IgD-negative memory B cell (primary cell): ENCODE data around the gene GGA2. TPM values are rescaled to one million over a fixed set of nuclear protein-coding genes. Genes with fewer than 3 reads are reported as not detected.

ENCODE experiments used
- H3K27ac Mint-ChIP-seq, 3 donors: one replicate each; pipeline ENCODE4 v1.8.0; 2020 to 2022; ENCODE audit warnings: mild to moderate bottlenecking in 3 of 3, mixed read lengths in 3 of 3, moderate library complexity in 1 of 3
- H3K27me3 Mint-ChIP-seq: one replicate; pipeline ENCODE4 v1.8.0; 2021; ENCODE audit warnings: mixed read lengths
- H3K36me3 Mint-ChIP-seq: one replicate; pipeline ENCODE4 v1.8.0; 2020; ENCODE audit warnings: mild to moderate bottlenecking, mixed read lengths
- H3K4me1 Mint-ChIP-seq, 3 donors: one replicate each; pipeline ENCODE4 v1.8.0; 2020 to 2022; ENCODE audit warnings: mixed read lengths in 3 of 3, mild to moderate bottlenecking in 1 of 3
- H3K4me3 Mint-ChIP-seq, 4 donors: one replicate each; pipeline ENCODE4 v1.8.0; 2020 to 2022; ENCODE audit warnings: mild to moderate bottlenecking in 4 of 4, mixed read lengths in 4 of 4, moderate library complexity in 3 of 4
- H3K9me3 Mint-ChIP-seq, 3 donors: one replicate each; pipeline ENCODE4 v1.8.0; 2020 to 2021; ENCODE audit warnings: mixed read lengths in 3 of 3, mild to moderate bottlenecking in 1 of 3
- polyA plus RNA-seq: library from polyadenylated mRNA; unstranded; fragments of 300-500 nt; fragmentation: Illumina TruSeq; gene quantifications from one replicate; pipeline ENCODE4 v1.2.3, GENCODE V29; 2021

Gene GGA2
- polyA plus RNA-seq, 1 donor from 2014 or later, result 219 TPM

DNA sequence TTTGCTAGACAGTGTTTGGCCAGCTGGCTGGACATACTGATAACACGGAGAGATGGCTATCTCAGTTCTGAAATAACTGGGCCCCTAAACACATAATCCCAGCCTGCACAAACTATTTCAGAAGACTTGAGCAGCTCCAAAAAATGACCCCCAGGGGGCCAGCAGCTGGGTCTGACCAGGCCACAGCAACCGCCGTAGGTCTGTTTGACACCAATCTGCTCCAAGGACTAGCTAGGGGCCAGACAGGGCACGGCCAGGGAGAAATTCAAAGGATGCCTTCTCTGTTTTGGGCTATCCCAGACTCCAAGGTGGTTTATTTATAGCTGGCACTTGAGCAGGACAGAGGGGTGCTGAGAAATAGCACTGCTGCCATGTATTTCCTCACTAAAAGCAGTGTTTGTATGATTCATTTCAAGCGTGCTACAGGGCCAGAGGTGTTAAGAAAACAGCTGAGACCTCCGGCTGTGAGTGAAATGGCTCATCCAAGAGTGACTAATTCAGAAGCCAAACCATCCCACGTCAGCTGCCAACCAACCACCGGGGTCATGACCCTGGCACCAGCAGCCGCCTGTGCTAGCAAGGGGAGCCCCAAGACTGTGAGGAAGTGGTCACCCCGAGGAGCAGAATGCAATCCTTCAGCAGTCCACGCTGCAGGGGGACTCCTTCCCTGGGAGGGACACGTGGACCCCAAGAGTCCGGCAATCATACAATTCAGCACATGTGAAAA, 5.7 kb downstream of the GGA2 start:
- H3K36me3 Mint-ChIP-seq, result no peaks in the 10 kb centered on the region
- no peaks in the 10 kb centered on the region for H3K27me3 Mint-ChIP-seq

DNA sequence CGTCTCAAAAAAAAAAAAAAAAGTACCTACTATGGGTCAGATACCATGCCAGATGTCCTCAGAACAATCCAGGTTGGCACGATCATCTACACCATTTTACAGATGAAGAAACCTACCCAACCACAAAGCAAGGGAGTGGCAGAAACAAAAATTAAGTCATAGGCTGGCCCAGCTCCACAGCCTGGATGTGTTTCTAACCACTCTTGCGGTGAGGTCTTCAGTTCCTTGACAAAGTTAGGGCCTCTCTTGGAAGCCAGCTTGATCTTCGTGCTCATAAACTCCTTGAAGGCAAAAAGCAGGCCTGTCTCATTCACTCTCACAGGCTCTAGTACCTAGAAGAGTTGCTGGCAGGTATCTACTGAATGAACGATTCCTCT, 6.2 kb downstream of the GGA2 start:
- Mint-ChIP-seq H3K4me3 (peak overlapping the region in 3 of 4 donors; percentile 51 to 94 (median 92)), H3K36me3 (no peaks in the 10 kb centered on the region), H3K27ac (peak overlapping the region; percentile 84 to 94 (median 92)), H3K9me3 (peaks cover 0 to 2% (median 0%) of the 10 kb centered on the region in 3 donors), H3K4me1 (peaks cover 72 to 77% (median 74%) of the 10 kb centered on the region in 3 donors), H3K27me3 (no peaks in the 10 kb centered on the region)

More for the DNA sequence above, 5.7 kb downstream of the GGA2 start:
- peaks cover 0 to 2% (median 0%) of the 10 kb centered on the region in 3 donors for H3K9me3 Mint-ChIP-seq
- peak overlapping the region; percentile 92 to 98 (median 94) for H3K4me3 Mint-ChIP-seq
- H3K27ac Mint-ChIP-seq, result peak overlapping the region; percentile 84 to 94 (median 92)
- peaks cover 70 to 76% (median 73%) of the 10 kb centered on the region in 3 donors for H3K4me1 Mint-ChIP-seq

DNA sequence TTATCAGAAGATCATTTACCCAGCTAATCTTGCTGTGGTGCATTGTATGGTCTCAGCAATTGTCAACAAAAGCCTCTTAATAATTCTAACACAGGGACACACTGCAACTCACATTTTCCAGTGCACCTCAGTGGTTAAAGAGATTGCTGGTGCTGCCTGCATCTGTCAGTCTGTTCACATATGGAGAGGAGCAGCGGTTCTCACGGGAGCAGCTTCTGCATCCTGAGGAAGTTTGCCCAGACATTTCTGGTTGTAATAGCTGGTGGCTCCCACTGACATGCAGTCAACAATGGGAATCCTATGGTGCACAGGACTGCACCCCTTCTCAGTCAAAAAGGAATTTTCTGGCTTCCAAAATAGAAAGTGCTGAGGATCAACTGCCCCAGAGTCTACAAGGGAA, 7.8 kb downstream of the GGA2 start:
- no peaks in the 10 kb centered on the region for H3K27me3 Mint-ChIP-seq
- H3K4me1 Mint-ChIP-seq, result peaks cover 73 to 83% (median 80%) of the 10 kb centered on the region in 3 donors
- no peaks in the 10 kb centered on the region for H3K36me3 Mint-ChIP-seq
- peak overlapping the region in 3 of 4 donors; percentile 46 to 68 (median 49) for H3K4me3 Mint-ChIP-seq
- H3K9me3 Mint-ChIP-seq, result no peaks in the 10 kb centered on the region
- peak overlapping the region; percentile 47 to 92 (median 53) for H3K27ac Mint-ChIP-seq

DNA sequence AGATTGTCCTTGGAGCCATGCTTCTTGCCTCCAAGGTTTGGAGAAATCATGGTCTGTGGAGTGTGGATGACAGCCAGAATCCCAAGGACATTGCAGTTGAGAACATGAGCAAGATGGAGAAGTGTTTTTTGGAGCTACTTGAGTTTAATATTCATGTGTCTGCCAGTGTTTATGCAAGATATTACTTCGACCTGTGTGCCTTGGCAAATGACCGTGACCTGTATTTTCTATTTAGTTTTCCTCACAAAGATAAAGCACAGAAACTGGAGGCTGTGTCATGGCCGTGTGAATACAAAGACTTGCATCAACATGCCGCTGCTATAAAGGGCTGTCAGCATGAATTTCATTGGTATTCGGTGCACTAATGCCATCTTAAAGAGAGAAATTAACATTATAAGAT, 9.0 kb downstream of the GGA2 start:
- H3K27ac Mint-ChIP-seq, result peak overlapping the region; percentile 24 to 94 (median 92)
- H3K9me3 Mint-ChIP-seq, result no peaks in the 10 kb centered on the region
- H3K27me3 Mint-ChIP-seq, result no peaks in the 10 kb centered on the region
- H3K4me1 Mint-ChIP-seq, result peaks cover 70 to 83% (median 81%) of the 10 kb centered on the region in 3 donors
- peaks cover 2% of the 10 kb centered on the region for H3K36me3 Mint-ChIP-seq
- H3K4me3 Mint-ChIP-seq, result peak overlapping the region in 2 of 4 donors; percentile 48 to 81

DNA sequence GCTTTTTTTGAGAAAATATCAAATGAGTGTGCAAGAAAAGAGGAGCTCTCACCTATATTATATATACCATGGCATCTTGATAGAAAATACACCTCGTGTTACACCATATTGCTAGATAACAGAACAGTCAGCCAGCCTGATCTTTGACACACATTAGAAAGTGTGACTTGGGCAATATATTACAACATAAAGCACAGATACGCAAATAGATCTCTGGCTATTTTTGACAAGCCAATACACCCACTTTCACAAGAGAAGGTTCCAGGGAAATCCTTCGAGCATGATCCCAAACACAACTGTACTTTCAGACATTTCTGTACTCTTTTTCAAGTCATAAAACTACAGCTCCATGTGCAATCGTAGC, 9.4 kb downstream of the GGA2 start:
- Mint-ChIP-seq H3K36me3 (peaks cover 3% of the 10 kb centered on the region), H3K27me3 (no peaks in the 10 kb centered on the region), H3K4me1 (peaks cover 66 to 80% (median 78%) of the 10 kb centered on the region in 3 donors), H3K4me3 (peak overlapping the region in 3 of 4 donors; percentile 48 to 81 (median 54)), H3K27ac (peak overlapping the region; percentile 24 to 94 (median 92)), H3K9me3 (no peaks in the 10 kb centered on the region)

DNA sequence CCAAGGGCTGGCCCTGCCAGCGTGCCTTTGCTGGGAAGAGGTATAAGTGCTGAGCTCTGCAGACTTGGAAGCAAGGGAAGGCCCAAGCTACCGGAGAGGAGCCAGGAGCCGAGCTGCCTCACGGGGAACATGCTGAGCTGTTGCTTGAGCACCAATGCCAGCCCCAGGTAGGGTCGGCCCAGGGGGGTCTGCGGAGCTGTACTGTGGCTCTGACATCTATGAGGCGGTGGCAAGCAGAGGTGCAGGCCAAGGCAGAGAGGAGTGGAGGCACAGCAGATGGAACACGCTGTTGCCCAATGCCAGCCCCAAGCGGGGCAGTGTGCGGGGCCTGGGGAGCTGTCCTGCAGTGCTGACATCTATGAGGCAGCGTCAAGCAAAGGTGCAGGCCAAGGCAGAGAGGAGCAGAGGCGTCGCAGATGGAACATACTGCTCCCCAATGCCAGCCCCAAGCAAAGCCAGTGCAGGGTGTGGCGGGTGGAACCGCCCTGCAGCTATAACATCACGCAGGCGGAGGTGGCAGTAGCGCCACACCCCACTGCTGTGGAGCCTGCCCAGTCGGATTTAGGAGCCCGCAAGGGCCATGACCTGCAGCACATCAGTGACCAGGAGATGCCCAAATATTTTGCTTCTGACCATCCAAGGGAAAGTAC, 10.0 kb downstream of the GGA2 start:
- no peaks in the 10 kb centered on the region for H3K9me3 Mint-ChIP-seq
- peak overlapping the region; percentile 92 to 94 (median 92) for H3K27ac Mint-ChIP-seq
- no peaks in the 10 kb centered on the region for H3K27me3 Mint-ChIP-seq
- peaks cover 65 to 79% (median 75%) of the 10 kb centered on the region in 3 donors for H3K4me1 Mint-ChIP-seq
- H3K36me3 Mint-ChIP-seq, result peaks cover 5% of the 10 kb centered on the region
- peak overlapping the region; percentile 10 to 89 (median 78) for H3K4me3 Mint-ChIP-seq

DNA sequence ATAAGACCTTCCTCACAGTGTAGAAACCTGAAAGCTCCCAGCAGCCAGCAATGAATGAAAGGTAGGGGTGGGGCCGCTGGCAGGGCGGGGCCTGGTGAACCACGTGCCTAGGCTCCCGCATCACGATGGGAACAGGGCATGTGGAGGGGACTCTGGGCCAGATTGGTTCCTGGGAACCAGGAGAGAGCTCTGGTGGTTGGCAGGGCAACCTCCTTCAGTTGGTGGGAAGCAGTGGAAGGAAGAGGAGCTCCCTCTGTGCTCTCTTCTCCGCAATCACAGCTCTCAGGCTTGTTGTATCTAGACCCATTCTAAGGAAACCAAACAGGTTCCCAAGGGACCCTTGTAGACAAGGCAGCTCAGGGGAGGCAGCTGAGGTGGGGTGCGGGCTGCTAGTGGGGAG, 10.5 kb downstream of the GGA2 start:
- H3K27me3 Mint-ChIP-seq, result no peaks in the 10 kb centered on the region
- H3K4me3 Mint-ChIP-seq, result peak overlapping the region; percentile 10 to 89 (median 60)
- H3K4me1 Mint-ChIP-seq, result peaks cover 60 to 77% (median 70%) of the 10 kb centered on the region in 3 donors
- H3K36me3 Mint-ChIP-seq, result peaks cover 5% of the 10 kb centered on the region
- H3K9me3 Mint-ChIP-seq, result no peaks in the 10 kb centered on the region
- peak overlapping the region in 2 of 3 donors; percentile 92 for H3K27ac Mint-ChIP-seq

DNA sequence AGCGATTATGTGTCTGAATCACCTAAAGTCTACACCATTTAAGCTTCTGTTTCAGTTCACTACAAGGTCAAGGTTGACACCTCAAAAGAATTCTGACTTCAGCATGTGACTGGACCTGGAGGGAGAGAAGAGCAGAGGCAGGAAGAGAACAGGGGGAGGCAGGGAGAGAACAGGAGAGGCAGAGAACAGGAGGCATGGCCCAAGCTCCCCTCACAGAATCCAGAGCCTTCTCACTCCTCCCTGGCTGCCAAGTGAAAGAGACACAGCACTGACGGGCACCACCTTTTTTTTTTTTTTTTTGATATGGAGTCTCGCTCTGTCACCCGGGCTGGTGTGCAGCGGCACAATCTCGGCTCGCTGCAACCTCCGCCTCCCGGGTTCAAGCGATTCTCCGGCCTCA, 11.4 kb downstream of the GGA2 start:
- Mint-ChIP-seq H3K4me1 (peaks cover 50 to 67% (median 61%) of the 10 kb centered on the region in 3 donors), H3K9me3 (no peaks in the 10 kb centered on the region), H3K27me3 (no peaks in the 10 kb centered on the region), H3K4me3 (peak overlapping the region in 3 of 4 donors; percentile 39 to 78 (median 43)), H3K27ac (peak overlapping the region; percentile 90 to 92 (median 92)), H3K36me3 (peaks cover 5% of the 10 kb centered on the region)

DNA sequence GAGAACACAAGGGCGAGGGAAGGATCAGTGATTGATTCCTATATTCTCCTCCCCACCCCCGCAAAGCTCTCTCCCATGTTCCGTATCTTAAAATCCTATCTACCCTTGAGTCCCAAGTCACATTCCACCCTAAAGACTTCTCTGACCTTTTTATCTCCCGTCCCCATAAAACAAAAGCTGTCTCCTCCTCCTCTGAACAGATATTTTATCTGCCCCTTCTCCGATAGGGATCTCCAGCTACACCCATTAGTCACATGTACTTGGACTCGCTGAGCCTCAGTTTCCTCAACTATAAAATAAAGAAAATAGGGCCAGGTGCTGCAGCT, 12.8 kb downstream of the GGA2 start:
- peaks cover 5% of the 10 kb centered on the region for H3K36me3 Mint-ChIP-seq
- H3K4me1 Mint-ChIP-seq, result peaks cover 44 to 57% (median 53%) of the 10 kb centered on the region in 3 donors
- no peaks in the 10 kb centered on the region for H3K9me3 Mint-ChIP-seq
- no peaks in the 10 kb centered on the region for H3K27me3 Mint-ChIP-seq
- peak overlapping the region in 3 of 4 donors; percentile 43 to 81 (median 81) for H3K4me3 Mint-ChIP-seq
- H3K27ac Mint-ChIP-seq, result peak overlapping the region; percentile 74 to 96 (median 88)

DNA sequence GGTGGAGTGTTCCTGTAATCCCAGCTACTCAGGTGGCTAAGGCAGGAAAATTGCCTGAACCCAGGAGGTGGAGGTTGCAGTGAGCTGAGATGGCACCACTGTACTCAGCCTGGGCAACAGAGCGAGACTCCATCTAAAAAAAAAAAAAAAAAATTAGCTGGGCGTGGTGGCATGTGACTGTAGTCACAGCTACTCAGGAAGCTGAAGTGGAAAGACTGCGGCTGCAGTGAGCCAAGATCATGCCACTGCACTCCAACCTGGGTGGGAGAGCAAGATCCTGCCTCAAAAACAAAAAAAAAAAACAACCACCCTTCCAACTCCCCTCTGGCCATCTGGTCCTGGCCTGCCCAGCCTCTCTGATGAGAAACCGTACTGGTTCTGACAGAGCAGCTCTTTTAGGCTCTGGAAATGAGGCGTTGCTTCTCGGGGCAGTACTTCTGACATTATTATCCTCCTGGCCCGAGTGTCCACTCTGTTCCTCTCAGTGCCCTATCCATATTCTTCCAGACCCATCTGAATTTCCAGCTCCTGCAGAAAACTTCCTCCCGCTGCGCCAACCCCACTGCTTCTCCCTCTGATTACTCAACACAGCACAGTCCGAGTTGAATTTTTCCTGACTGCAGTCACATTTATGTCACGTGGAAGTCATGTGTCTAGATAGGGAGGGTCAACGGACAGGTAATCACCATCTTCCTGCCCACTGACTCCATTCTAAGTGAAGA, 13.3 kb downstream of the GGA2 start:
- H3K4me3 Mint-ChIP-seq, result peak overlapping the region; percentile 43 to 81 (median 64)
- H3K27me3 Mint-ChIP-seq, result no peaks in the 10 kb centered on the region
- H3K4me1 Mint-ChIP-seq, result peaks cover 39 to 52% (median 48%) of the 10 kb centered on the region in 3 donors
- peak overlapping the region; percentile 74 to 96 (median 88) for H3K27ac Mint-ChIP-seq
- H3K9me3 Mint-ChIP-seq, result no peaks in the 10 kb centered on the region
- peaks cover 5% of the 10 kb centered on the region for H3K36me3 Mint-ChIP-seq

DNA sequence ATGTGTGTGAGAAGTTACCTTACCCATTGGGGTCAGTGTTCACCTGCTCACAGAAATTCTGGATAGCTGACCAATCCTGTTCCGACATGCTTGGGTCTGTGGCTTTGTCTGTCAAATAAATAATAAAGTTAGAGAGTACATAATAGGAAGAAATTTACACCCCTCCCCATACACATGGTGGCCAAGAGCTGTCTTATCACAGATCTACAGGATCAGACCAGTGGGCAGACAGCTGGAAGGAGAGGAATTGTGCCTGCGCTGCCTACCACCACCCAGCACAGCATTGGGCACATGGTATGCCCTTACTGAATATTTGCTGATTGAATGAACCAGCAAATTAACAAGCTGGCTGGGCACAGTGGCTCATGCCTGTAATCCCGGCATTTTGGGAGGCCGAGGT, 14.6 kb downstream of the GGA2 start:
- Mint-ChIP-seq H3K36me3 (peaks cover 5% of the 10 kb centered on the region), H3K4me1 (peaks cover 27 to 39% (median 36%) of the 10 kb centered on the region in 3 donors), H3K27me3 (no peaks in the 10 kb centered on the region), H3K4me3 (peak overlapping the region in 1 of 4 donors; percentile 65), H3K27ac (peak overlapping the region in 1 of 3 donors; percentile 48), H3K9me3 (no peaks in the 10 kb centered on the region)

DNA sequence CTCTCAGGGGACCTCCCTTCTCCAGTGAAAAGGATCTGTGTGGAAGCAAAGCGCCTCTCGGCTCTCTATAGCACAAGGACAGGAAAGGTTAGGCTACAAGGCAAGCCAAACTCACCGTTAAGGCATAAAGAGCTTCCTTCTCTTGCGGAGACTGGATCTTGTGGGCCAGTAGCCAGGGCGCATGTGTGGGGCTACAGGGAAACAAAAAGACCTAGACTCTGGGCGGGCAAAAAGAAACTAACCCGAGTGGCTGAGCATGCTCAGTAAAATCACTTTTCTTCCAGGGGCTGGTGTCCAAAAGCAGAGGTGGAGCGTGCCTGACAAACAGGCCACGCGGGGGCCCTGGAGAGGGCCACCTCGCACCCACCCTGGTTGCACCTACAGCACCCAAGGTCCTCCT, 16.1 kb downstream of the GGA2 start:
- H3K9me3 Mint-ChIP-seq, result no peaks in the 10 kb centered on the region
- H3K27me3 Mint-ChIP-seq, result no peaks in the 10 kb centered on the region
- peaks cover 5% of the 10 kb centered on the region for H3K36me3 Mint-ChIP-seq
- no peak overlapping the region for H3K4me3 Mint-ChIP-seq
- peak overlapping the region in 2 of 3 donors; percentile 2 to 33 for H3K27ac Mint-ChIP-seq
- peaks cover 18 to 25% (median 23%) of the 10 kb centered on the region in 3 donors for H3K4me1 Mint-ChIP-seq

DNA sequence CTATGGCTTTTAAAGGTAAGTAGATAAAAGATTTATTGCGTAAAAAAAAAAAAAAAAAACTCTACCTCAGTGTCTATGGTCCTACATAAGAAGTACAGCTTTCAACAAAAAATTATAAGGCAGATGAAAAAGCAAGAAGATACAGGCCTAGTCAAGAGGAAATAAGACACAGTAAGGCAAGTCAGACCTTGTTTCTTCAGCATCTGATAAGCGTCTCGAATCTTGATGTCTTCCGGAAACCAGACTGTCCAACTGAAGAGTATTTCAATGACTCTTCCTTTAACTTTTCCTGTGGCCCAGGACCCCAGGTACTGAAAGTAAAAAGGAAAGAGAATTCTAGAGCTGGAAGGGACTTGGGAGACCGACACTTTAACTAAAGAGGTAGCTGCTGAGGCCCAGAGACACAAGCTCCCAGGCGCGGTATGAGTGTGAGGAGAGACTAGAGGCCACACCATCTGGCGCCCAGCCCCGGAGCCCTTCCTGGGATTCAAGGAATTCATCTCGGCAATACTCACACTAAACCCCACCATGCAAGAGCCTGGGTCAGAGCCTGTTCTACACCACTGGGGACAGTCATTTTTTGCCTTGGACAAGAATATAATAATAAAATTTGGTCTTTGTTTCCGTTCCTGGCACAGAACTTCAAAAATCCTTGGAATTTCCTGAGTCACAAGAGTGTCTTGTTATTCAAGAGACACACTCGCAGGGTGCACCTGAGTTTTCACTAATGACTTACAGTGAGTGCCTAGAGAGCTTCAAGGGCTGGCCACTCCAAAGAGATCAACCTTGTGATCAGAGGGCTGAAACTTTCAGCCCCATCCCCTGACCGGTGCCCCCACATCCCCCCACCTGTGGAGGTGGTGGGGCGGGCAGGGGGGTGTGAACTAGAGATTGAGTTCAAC, 18.6 kb downstream of the GGA2 start:
- Mint-ChIP-seq H3K4me1 (peaks cover 4 to 5% (median 5%) of the 10 kb centered on the region in 3 donors), H3K36me3 (peaks cover 5% of the 10 kb centered on the region), H3K27ac (peak overlapping the region in 2 of 3 donors; percentile 25 to 76), H3K27me3 (no peaks in the 10 kb centered on the region), H3K9me3 (no peaks in the 10 kb centered on the region), H3K4me3 (no peak overlapping the region)

DNA sequence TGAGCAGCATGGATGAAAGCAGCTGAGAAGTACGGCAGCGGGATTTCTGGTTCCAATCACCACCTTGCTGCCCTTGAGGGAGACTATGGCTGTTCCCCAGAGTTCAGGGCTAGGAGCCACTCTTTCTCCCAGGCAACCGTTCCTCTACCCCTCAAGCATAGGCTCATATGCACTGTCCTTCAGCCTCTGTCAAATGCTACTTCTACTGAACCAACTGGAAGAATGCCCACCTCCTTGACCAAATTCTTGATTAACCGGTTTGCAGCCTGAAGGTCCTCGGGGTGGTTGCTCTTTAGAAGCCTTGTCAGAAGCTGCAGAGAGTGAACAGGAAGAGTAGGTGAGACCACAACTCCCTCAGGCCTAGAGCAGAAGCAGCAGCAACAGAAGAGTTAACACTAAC, 23.8 kb downstream of the GGA2 start:
- peak overlapping the region in 1 of 3 donors; percentile 83 for H3K27ac Mint-ChIP-seq

More for the DNA sequence above, 23.8 kb downstream of the GGA2 start:
- Mint-ChIP-seq H3K4me3 (no peak overlapping the region), H3K4me1 (peaks cover 0 to 4% (median 2%) of the 10 kb centered on the region in 3 donors), H3K27me3 (no peaks in the 10 kb centered on the region), H3K36me3 (peaks cover 3% of the 10 kb centered on the region), H3K9me3 (no peaks in the 10 kb centered on the region)
